ENCODE measurements around the gene TEX26.

DNA sequence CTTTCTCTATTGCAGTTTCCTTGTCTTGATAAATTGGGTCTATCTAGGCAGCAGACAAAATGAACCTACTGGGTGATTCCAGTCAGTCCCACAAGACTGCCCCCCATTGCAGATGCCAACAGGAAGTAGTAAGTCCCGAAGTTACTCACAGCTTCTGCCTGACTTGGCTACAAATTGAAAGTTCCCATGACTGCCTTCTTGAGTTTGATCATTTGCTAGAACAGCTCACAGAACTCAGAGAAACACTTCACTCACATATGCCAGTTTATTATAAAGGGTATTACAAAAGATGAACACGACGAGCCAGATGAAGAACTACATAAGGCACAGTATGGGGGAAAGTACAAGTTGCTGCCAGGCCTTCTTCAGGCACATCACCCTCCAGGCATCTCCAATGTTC, 50.0 kb downstream of the TEX26 start:
- TF ChIP-seq, protein P1, sequence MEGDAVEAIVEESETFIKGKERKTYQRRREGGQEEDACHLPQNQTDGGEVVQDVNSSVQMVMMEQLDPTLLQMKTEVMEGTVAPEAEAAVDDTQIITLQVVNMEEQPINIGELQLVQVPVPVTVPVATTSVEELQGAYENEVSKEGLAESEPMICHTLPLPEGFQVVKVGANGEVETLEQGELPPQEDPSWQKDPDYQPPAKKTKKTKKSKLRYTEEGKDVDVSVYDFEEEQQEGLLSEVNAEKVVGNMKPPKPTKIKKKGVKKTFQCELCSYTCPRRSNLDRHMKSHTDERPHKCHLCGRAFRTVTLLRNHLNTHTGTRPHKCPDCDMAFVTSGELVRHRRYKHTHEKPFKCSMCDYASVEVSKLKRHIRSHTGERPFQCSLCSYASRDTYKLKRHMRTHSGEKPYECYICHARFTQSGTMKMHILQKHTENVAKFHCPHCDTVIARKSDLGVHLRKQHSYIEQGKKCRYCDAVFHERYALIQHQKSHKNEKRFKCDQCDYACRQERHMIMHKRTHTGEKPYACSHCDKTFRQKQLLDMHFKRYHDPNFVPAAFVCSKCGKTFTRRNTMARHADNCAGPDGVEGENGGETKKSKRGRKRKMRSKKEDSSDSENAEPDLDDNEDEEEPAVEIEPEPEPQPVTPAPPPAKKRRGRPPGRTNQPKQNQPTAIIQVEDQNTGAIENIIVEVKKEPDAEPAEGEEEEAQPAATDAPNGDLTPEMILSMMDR (IDR thresholded peaks at IDR 0.05): no peak
- TF ChIP-seq POLR2A (IDR thresholded peaks at IDR 0.05): no peak

Measured in adrenal gland (tissue), 5 donors.